HCT116 (cell line): ENCODE data around the gene CCDC121. TPM values are rescaled to one million over a fixed set of nuclear protein-coding genes. Genes with fewer than 3 reads are reported as not detected.

Source experiments
- CEBPB ChIP-seq: IDR thresholded peaks from 2 replicates; pipeline ENCODE4 v1.6.1; 2012; ENCODE audit warnings: low read depth
- EGR1 ChIP-seq: IDR thresholded peaks from 2 replicates; pipeline ENCODE4 v1.6.1; 2012; ENCODE audit warnings: low read depth
- REST ChIP-seq: IDR thresholded peaks from 2 replicates; pipeline ENCODE4 v1.6.1; 2012; ENCODE audit warnings: low read depth
- total RNA-seq: library from RNA; stranded (reverse); gene quantifications from one replicate; pipeline ENCODE4 v1.2.1, GENCODE V29; 2021; ENCODE audit not compliant: unreplicated experiment
- TF ChIP-seq, protein P1 (sequence below): IDR thresholded peaks from 2 replicates; pipeline ENCODE4 v1.6.1; 2011; ENCODE audit warnings: mild to moderate bottlenecking, low read length, moderate library complexity; ENCODE audit not compliant: insufficient replicate concordance; ENCODE audit errors: extremely low read depth

Gene CCDC121
- total RNA-seq, 1 experiment from 2014 or later, result 2.1 TPM

DNA sequence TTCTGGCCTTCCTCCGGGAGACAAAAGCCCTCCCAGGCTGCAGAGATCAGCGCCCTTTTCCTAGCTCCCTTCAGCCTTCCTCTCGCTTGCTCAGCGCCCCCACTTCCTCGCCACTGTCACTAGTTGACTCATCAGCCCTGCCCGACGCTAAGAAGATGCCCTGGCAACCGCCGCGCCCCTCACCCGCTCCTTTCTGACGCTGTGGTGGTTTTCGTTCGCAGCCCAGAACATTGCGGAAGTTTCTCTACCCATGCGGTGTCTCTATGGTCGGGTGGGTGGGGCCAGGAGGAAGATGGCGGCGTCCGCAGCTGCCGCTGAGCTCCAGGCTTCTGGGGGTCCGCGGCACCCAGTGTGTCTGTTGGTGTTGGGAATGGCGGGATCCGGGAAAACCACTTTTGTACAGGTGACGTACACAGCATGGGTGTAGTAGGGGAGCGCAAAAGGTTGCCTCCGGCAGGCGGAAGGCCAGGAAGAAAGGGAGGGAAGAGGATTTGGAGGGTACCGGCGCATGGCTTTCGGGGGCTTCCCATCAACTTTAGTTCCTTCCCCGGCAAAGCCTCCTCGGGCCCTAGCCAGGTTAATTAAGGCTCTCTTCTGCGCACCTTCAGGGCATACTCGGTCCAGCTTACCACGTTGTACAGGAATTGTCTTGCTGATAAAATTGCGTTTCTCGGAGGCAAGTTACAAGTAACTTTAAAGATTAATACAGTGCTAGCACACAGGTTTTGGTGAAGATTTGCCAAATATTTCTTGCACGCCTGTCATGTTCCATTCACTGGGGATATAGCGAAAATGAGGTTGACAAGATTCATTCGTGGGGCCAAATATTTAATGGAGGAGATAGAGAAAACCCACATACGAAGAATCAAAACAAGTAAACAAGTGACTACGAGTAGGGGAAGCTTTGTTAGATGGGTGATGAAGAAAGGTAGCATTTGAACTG lies at the start of gene CCDC121, which contains the start of gene GPN1 (continued):
- TF ChIP-seq, protein P1, sequence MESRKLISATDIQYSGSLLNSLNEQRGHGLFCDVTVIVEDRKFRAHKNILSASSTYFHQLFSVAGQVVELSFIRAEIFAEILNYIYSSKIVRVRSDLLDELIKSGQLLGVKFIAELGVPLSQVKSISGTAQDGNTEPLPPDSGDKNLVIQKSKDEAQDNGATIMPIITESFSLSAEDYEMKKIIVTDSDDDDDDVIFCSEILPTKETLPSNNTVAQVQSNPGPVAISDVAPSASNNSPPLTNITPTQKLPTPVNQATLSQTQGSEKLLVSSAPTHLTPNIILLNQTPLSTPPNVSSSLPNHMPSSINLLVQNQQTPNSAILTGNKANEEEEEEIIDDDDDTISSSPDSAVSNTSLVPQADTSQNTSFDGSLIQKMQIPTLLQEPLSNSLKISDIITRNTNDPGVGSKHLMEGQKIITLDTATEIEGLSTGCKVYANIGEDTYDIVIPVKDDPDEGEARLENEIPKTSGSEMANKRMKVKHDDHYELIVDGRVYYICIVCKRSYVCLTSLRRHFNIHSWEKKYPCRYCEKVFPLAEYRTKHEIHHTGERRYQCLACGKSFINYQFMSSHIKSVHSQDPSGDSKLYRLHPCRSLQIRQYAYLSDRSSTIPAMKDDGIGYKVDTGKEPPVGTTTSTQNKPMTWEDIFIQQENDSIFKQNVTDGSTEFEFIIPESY, result peak; percentile 69
- TF ChIP-seq CEBPB, result no peak
- peak; percentile 63 for TF ChIP-seq EGR1
- TF ChIP-seq REST, result no peak
